B cell (primary cell): ENCODE data around the gene ROPN1. TPM values are rescaled to one million over a fixed set of nuclear protein-coding genes. Genes with fewer than 3 reads are reported as not detected.

Experiments used
- ATAC-seq: fragments of 200-7000 bp; cut with Tn5 transposase; one replicate; pipeline ENCODE4 v1.10.0; 2021; ENCODE audit warnings: low read depth, mild to moderate bottlenecking, moderate number of reproducible peaks, moderate library complexity
- CTCF ChIA-PET: fragments of 350-600 bp; sonication (Branson Sonifier 250); formaldehyde crosslinking; loops from one replicate; lab custom pipeline; 2021; ENCODE audit warnings: antibody characterized with exemption, inconsistent platforms; lab: Charles Lee
- POLR2A ChIA-PET: fragments of 350-600 bp; sonication (Branson Sonifier 250); formaldehyde crosslinking; loops from one replicate; lab custom pipeline; 2021; ENCODE audit warnings: antibody characterized with exemption; lab: Charles Lee
- DNase-seq: peaks from one replicate; pipeline ENCODE4 v3.0.0; 2013
- H2AFZ ChIP-seq: 2 replicates; pipeline ENCODE4 v1.6.1; 2012; ENCODE audit warnings: mild to moderate bottlenecking, low read depth, low read length; ENCODE audit not compliant: insufficient read depth, poor library complexity, severe bottlenecking
- H3K27ac ChIP-seq, 2 donors: 1 replicate in 1 of 2; 2 replicates in 1 of 2; pipeline ENCODE4 v1.5.1; 2012 to 2013; ENCODE audit warnings: low read length in 2 of 2, mild to moderate bottlenecking in 2 of 2, moderate library complexity in 1 of 2
- H3K27me3 ChIP-seq, 4 experiments: fragments of 200-600 bp in 1 of 4; sonication (generic) in 1 of 4; replicated peaks in 1 of 4; 1 replicate in 2 of 4; 2 replicates in 2 of 4; pipeline versions ENCODE4 v1.6.1 to v1.7.0; 2013 to 2016; ENCODE audit warnings: low read length in 3 of 4, mild to moderate bottlenecking in 2 of 4, mixed read lengths in 1 of 4, moderate library complexity in 1 of 4; ENCODE audit not compliant: insufficient read depth in 4 of 4, control insufficient read depth in 3 of 4; ENCODE audit errors: control extremely low read depth in 1 of 4
- H3K36me3 ChIP-seq, 2 experiments: replicated peaks in 1 of 2; 1 replicate in 1 of 2; 2 replicates in 1 of 2; pipeline versions ENCODE4 v1.6.1 to v1.7.1; 2013; ENCODE audit warnings: low read length in 1 of 2; ENCODE audit not compliant: insufficient read depth in 2 of 2, control insufficient read depth in 1 of 2; ENCODE audit errors: control extremely low read depth in 1 of 2, extremely low read depth in 1 of 2
- H3K4me1 ChIP-seq, 2 donors: fragments of 200-600 bp in 1 of 2; sonication (generic) in 1 of 2; 1 replicate in 1 of 2; 2 replicates in 1 of 2; pipeline versions ENCODE4 v1.5.1 to v1.6.1; 2013 to 2017; ENCODE audit warnings: low read length in 2 of 2; ENCODE audit not compliant: control insufficient read depth in 2 of 2, insufficient read depth in 2 of 2
- H3K4me2 ChIP-seq: replicated peaks from 2 replicates; pipeline ENCODE3; 2012; ENCODE audit warnings: mild to moderate bottlenecking, low read depth, low read length; ENCODE audit not compliant: poor library complexity, severe bottlenecking
- H3K4me3 ChIP-seq, 5 experiments: fragments of 200-600 bp in 1 of 5; sonication (generic) in 1 of 5; 1 replicate in 3 of 5; 2 replicates in 2 of 5; pipeline versions ENCODE4 v1.5.1 to v1.7.0; 2011 to 2016; ENCODE audit warnings: low read length in 4 of 5, mild to moderate bottlenecking in 4 of 5, low read depth in 2 of 5, control low read depth in 1 of 5, moderate library complexity in 1 of 5; ENCODE audit not compliant: insufficient read depth in 1 of 5; ENCODE audit errors: control extremely low read depth in 1 of 5, extremely low read depth in 1 of 5
- H3K79me2 ChIP-seq: fragments of 200-600 bp; sonication (generic); one replicate; pipeline ENCODE4 v1.6.0; 2016; ENCODE audit warnings: low read length; ENCODE audit not compliant: control insufficient read depth, insufficient read depth
- H3K9ac ChIP-seq: fragments of 200-600 bp; sonication (generic); 2 replicates; pipeline ENCODE4 v1.6.1; 2017; ENCODE audit warnings: mild to moderate bottlenecking, low read length, moderate library complexity
- H3K9me3 ChIP-seq, 3 donors: one replicate each; pipeline versions ENCODE4 v1.6.1 to v1.7.1; 2013; ENCODE audit warnings: low read length in 2 of 3; ENCODE audit not compliant: control insufficient read depth in 2 of 3, insufficient read depth in 1 of 3; ENCODE audit errors: control extremely low read depth in 1 of 3
- H4K20me1 ChIP-seq: 2 replicates; pipeline ENCODE4 v1.6.0; 2012; ENCODE audit warnings: mild to moderate bottlenecking, low read length; ENCODE audit not compliant: insufficient read depth, control insufficient read depth, poor library complexity, severe bottlenecking
- H3K27ac Mint-ChIP-seq: one replicate; pipeline ENCODE4 v1.8.0; 2021; ENCODE audit warnings: mixed read lengths
- H3K27me3 Mint-ChIP-seq: one replicate; pipeline ENCODE4 v1.8.0; 2021; ENCODE audit warnings: mixed read lengths
- H3K4me1 Mint-ChIP-seq: one replicate; pipeline ENCODE4 v1.8.0; 2021; ENCODE audit warnings: mixed read lengths
- H3K4me3 Mint-ChIP-seq: one replicate; pipeline ENCODE4 v1.8.0; 2021; ENCODE audit warnings: mixed read lengths
- H3K9me3 Mint-ChIP-seq: one replicate; pipeline ENCODE4 v1.8.0; 2022; ENCODE audit warnings: mixed read lengths; ENCODE audit not compliant: insufficient read depth
- EZH2 ChIP-seq: IDR thresholded peaks from 2 replicates; pipeline ENCODE4 v1.6.1; 2012; ENCODE audit warnings: borderline replicate concordance, low read depth, mild to moderate bottlenecking, moderate library complexity, low read length; ENCODE audit not compliant: insufficient read depth, poor library complexity, severe bottlenecking
- WGBS: methylation state at CpG from one replicate; pipeline ENCODE4 v1.1.5; 2013; ENCODE audit warnings: missing lambda C conversion rate; ENCODE audit not compliant: insufficient coverage; 5-methylcytosine and 5-hydroxymethylcytosine counted together
- intact Hi-C: fragments of 100-400 bp; cut with micrococcal nuclease; formaldehyde crosslinking; loops from one replicate; pipeline ENCODE4 v1.10.0; 2022
- polyA plus RNA-seq: library from polyadenylated mRNA; depleted of rRNA; stranded (reverse); fragments of >200 nt; gene quantifications from 2 replicates; pipeline ENCODE4 v1.2.3, GENCODE V29; 2012
- total RNA-seq, 2 donors: library from RNA; stranded (reverse); fragments of 120-200 nt in 1 of 2; gene quantifications; 1 replicate in 1 of 2; 2 replicates in 1 of 2; pipeline versions ENCODE4 v1.2.3 to v1.2.4, GENCODE V29; 2013 to 2022
- TF ChIP-seq, protein P1 (sequence below): fragments of 200-600 bp; IDR thresholded peaks from one replicate; pipeline ENCODE4 v1.8.0; 2022; ENCODE audit warnings: antibody characterized with exemption, mild to moderate bottlenecking

ROPN1 gene
- total and polyA plus RNA-seq, 2 donors (not counting 1 experiment from before 2014, with no cell fraction given), result not detected

DNA sequence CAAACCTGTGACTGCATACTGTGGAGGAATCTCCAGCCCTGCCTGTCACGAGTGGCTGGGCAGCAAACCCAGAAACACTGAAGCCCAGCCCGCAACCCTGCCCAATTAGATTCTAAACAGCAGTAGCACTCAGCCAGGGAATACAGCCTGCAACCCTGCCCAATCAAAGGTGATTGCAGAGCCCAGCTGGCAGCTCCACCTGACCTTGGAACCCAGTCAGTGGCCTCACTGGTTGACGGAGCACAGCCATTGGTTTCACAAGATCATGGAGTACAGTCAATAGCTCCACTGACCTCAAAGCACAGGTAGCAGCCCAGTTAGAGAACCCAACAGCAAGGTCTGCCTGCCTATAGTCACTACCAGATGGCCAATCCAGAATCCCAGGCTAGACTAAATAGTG, 72.6 kb downstream of the ROPN1 start:
- intact Hi-C loops, result no loop called here

More for the DNA sequence above, 72.6 kb downstream of the ROPN1 start:
- WGBS, result 95% methylated on average over 3 of the region's 3 CpGs
- no peak overlapping the region for H3K4me3 ChIP-seq
- peaks cover 14% of the 10 kb centered on the region for H3K9me3 Mint-ChIP-seq
- no peak for DNase-seq
- no peaks in the 10 kb centered on the region for H4K20me1 ChIP-seq
- H3K79me2 ChIP-seq, result no peaks in the 10 kb centered on the region
- no peak overlapping the region for H3K27ac ChIP-seq
- no peak for ATAC-seq
- no peaks in the 10 kb centered on the region for H3K4me1 Mint-ChIP-seq
- TF ChIP-seq, protein P1, sequence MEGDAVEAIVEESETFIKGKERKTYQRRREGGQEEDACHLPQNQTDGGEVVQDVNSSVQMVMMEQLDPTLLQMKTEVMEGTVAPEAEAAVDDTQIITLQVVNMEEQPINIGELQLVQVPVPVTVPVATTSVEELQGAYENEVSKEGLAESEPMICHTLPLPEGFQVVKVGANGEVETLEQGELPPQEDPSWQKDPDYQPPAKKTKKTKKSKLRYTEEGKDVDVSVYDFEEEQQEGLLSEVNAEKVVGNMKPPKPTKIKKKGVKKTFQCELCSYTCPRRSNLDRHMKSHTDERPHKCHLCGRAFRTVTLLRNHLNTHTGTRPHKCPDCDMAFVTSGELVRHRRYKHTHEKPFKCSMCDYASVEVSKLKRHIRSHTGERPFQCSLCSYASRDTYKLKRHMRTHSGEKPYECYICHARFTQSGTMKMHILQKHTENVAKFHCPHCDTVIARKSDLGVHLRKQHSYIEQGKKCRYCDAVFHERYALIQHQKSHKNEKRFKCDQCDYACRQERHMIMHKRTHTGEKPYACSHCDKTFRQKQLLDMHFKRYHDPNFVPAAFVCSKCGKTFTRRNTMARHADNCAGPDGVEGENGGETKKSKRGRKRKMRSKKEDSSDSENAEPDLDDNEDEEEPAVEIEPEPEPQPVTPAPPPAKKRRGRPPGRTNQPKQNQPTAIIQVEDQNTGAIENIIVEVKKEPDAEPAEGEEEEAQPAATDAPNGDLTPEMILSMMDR, result no peak
- TF ChIP-seq EZH2, result no peak
- H3K9ac ChIP-seq, result no peak overlapping the region
- no peak overlapping the region for H2AFZ ChIP-seq
- H3K27me3 Mint-ChIP-seq, result no peaks in the 10 kb centered on the region
- no peaks in the 10 kb centered on the region for H3K27me3 ChIP-seq
- no peak overlapping the region for H3K27ac Mint-ChIP-seq
- no peak overlapping the region for H3K4me3 Mint-ChIP-seq
- ChIA-PET POLR2A (no interaction called here), CTCF (no interaction called here)
- H3K4me2 ChIP-seq, result no peak overlapping the region
- H3K9me3 ChIP-seq, result peaks cover 5 to 22% (median 17%) of the 10 kb centered on the region in 3 donors
- peaks cover 8 to 9% of the 10 kb centered on the region in 2 experiments for H3K36me3 ChIP-seq
- no peaks in the 10 kb centered on the region for H3K4me1 ChIP-seq

Other genes starting within 250 kb of the ROPN1 start
- not detected in 2 replicates for gene MYLK, start 107.8 kb downstream of the ROPN1 start, total RNA-seq
- gene MYLK, start 107.8 kb downstream of the ROPN1 start, polyA plus RNA-seq, result 0.49 and 0.51 TPM in 2 replicates
- 35.3 and 44.2 TPM in 2 replicates for gene CCDC14, start 30.9 kb downstream of the ROPN1 start, total RNA-seq
- 52.6 and 54.2 TPM in 2 replicates for gene CCDC14, start 30.9 kb downstream of the ROPN1 start, polyA plus RNA-seq
- not detected in 2 replicates for gene KALRN, start 41.2 kb upstream of the ROPN1 start, total RNA-seq
- 0.04 and 0.10 TPM in 2 replicates for gene KALRN, start 41.2 kb upstream of the ROPN1 start, polyA plus RNA-seq